Stimulated activated CD4-positive, alpha-beta T cell treated with anti-CD3 and anti-CD28 coated beads, Interleukin-1b, Interleukin-23, amount 100 ng/mL, for 48 hours (primary cell): Measurements from ENCODE around the gene PRKAG3.
A peak's percentile ranks its signal among the peaks of the same experiment; 100 is the strongest.
"Not testable (repeated sequence)": the region's sequence is repeated elsewhere in the genome, so short reads cannot be mapped to it uniquely, and the experiment has no call there.

Experiments used
- DNase-seq: peaks from one replicate; pipeline ENCODE4 v3.0.0-alpha.2; 2020

PRKAG3 gene

GRCh38 chr2:218861645-218862318 lies 30.2 kb upstream of the PRKAG3 start:
- DNase-seq: no peak

DNA sequence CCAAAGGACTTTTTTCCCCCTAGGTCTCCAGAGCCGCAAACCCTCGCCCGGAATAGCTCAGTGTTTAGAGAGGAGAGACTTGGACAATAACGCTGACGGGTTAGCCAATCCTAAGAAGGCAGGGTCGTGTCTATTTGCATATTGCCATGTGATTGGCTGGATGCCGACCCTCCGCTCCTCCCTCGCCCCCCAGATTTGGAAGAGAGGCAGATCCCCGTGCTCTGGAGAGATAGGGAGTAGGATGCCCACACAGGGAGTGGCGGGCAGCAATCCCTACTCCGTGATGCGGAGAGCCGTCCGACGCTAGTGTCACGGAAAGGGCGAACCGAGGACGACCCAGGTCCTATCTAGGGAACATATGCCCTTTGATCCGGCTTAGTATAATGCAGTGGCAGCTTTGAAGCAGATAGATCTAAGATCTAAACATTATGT lies 29.4 kb upstream of the PRKAG3 start:
- DNase-seq: no peak

DNA sequence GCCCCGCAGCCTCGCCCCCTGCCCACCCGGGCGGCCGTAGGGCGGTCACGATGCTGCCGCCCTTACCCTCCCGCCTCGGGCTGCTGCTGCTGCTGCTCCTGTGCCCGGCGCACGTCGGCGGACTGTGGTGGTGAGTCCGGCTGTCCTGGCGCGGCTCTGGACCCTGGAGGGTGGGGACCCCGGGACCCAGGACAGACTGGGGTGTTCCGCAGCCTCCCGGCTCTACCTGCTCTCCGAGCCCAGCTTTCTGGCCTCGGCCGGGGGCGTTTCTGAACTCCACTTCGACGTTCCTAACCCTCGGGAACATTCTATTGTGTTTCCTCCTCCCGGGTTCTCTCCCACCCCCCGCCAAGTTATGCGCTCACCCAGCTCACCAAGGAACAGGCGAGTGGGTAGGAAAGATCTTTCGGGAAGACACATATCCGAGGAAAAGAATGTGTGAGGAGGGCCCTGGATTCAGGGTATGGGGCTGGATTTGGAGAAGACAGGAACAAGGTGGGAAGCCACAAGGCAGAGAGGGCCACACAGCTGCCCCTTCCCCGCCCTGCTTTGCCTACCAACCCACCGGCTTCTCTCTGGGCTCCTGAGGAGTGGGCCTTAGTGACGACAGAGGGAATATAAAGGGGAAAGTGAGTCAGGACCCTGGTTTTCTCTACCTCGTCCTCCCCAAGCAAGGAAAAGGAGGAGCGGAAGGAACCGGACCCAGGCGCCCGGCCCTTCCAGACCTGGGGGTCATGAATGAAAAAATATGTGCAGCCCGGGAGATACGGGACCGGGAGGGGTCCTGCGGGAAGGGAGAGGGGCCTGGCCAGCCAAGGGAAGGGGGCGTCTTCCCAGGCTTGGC lies 28.6 kb upstream of the PRKAG3 start:
- no peak for DNase-seq

DNA sequence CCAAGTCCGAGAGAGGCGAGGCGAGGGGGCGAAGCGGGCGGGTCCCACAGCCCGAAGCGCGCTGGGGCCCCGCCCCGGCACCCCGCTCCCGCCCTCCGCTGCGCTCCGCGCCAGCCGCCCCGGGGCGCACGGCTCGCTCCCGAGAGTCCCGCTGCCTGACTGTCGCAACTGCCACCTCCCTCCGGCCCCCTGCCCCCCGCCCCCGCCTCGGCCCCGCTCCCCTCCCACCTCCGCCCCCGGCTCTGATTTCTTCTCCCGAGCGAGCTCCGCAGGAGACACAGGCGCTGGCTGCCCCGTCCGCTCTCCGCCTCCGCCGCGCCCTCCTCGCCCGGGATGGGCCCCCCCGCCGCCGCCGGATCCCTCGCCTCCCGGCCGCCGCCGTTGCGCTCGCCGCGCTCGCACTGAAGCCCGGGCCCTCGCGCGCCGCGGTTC lies 28.0 kb upstream of the PRKAG3 start, which contains the start of gene WNT6:
WNT6 (plus strand) TSS at position 250 of the 432 bp plus-strand sequence. CDS start 233 bp downstream, outside the sequence.
- no peak for DNase-seq

DNA sequence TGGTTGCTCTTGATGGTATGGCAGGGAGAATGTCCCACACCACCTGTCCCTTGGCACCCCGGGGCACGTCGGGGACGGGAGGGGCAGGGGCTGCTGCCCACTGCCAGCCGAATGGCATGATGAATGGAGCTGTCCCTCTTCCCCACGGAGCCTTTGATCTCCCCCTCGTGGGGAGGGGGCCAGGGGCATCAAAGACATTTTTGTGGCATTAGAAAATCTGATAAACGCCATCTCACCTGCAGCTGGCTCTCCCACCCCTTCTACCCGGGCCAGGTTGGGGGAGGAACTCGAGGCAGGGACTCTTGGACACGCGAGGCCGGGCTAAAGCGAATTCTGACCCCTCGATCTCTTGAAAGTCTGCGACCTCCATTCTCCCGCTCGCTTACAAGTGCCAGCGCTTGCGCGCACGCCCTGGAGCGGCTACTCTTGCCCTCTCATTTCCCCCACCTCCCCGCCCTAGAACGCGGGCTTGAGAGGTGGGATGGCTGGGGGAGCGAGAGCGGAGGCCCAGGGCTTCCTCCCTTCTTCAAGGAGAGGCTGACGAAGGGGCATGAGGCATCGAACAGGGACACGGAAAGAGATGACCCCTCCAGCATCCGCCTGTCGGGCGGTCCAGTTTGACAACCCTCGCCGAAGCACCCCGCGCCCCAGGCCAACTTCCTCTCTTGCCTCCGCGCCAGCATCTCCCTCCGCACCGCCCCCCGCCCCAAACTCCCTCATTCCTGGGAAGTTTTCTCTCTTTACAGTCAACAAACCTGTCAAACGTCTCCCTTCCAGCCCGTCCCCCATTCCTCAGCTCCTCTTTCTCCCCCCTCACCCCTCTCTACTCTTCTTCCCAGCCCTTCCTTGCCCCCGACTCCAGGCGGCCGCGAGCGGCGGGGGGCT lies 27.3 kb upstream of the PRKAG3 start:
- no peak for DNase-seq

DNA sequence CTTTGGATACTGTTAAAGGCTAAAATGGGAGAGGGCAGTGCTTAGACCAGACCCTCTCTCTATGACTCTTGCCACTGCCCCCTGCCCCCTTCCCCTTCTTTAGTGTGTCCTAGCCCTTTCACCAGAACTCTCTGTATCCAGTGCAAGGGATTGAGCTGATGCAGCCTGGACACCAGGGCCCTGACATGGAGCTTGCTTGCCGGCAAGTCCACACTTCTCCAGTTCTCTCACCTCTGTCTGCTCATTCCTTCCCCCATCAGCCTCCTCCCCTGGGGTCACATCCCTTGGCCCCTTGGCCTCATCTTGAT lies 26.5 kb upstream of the PRKAG3 start:
- DNase-seq: no peak

- no peak for DNase-seq
These were observed 26.0 kb upstream of the PRKAG3 start for GRCh38 chr2:218857371-218858137.

DNA sequence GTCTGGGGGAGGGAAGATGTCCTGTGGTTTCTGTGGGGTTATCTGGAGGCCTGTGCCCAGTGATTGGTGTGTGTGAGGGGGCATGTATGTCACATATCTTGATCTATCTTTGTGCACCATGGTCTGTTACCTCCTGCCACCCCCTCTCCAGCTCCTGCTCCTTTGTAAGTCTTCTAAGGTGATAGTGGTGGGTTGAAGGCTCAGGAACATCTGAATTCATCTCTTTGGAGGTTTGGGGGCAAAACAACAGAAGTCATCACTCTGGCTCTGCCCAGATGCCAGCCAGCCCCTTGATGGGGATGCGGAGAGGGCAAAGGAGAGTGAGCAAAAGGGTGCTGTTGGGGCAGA lies 25.3 kb upstream of the PRKAG3 start:
- no peak for DNase-seq

DNA sequence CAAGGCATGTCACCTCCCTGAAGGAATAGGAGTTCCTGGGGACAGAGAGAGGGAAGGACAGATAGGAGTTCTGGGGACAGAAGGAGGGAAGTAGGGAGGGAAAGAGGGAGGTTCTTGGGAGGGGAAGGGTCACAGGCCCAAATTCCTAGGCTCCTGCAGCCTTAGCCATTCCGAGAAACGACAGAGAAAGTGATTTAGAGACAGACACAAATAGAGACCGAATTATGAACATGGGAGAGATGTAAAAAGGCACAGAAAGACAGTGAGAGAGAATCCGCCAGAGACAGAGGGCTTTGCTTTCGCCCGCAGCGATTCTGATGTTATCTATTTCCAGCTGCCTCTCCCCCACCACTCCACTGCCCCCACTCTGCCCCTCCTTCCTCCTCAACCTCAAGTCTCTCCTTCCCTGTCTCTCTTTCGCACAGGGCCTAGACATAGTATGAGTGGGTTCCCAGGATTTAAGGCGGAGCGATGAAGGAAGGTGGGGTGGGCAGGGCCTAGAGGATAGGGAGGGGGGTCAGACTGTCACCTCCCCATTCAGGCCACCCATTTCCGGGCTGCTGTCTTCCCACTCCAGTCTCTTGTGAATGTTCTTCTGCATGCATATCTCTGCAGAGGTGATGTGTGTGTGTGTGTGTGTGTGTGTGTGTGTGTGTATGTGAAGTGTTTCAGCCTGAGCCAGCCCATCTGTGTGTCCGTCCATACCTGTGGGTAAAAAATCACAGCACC lies 24.7 kb upstream of the PRKAG3 start:
- no peak for DNase-seq

DNA sequence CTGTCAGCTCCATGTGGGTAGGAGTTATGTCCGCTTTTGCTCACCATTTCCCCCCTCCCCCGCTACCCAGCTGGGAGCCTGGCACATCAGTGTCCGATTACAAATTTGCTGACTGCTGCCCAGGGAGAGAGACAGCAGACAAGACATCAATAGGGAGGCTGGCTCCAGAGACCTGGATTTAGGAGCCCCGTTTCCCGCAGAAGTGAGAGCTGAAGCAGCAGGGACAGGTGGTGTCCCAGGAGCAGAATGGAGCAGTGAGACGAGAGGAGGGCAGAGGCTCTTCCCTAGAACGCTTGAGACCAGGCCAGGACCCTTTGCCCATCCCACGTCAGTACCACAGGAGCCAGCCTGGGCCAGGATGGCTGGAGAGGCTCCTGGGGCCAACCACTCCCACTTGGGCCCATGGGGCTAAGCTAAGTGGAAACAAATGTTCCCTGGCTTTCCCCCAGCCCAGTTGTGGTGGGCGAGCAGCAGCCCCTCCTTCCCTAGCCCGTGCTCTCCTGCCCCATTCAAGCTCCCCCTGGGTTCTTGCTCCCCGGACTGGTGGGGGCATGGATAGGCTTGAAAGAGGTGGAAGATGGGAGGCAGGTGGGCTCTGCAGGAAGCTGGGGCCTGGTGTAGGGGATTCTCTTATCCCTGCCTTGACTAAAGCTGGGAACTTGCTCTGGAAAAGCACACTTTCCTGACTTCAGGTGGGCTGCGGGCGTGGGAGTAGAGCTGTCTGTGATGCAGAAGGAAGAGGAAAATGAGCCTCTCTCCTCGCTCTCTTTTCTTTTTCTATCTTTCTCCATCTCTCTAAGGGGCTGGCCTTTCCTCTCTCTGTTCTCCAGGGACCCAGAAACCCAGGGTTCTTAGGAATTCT lies 23.9 kb upstream of the PRKAG3 start:
- no peak for DNase-seq

- DNase-seq: no peak
These were observed 23.3 kb upstream of the PRKAG3 start for GRCh38 chr2:218854860-218855259.

DNA sequence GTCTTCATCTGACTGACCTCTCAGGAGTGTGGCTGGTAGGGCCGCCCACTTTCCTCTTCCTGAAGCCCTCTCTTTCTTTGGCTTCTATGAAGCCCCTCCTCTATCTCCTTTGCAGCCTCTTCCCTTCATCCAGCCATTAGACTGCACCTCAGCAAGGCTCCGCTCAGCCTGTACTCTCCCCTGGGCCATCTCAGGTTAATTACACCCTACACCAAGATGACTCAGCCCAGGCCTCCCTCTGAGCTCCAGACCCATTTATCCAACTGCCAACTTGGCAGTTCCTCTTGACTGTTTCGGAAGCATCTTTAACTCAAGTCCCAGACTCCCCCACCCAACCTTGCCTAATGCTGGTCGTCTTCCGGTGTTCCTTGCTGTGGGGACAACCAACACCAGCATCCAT lies 22.2 kb upstream of the PRKAG3 start:
- DNase-seq: no peak

- peak; percentile 57 for DNase-seq
These were observed 21.5 kb upstream of the PRKAG3 start for GRCh38 chr2:218852911-218853667.

- DNase-seq: no peak
These were observed 19.7 kb upstream of the PRKAG3 start for GRCh38 chr2:218851286-218851685.

DNA sequence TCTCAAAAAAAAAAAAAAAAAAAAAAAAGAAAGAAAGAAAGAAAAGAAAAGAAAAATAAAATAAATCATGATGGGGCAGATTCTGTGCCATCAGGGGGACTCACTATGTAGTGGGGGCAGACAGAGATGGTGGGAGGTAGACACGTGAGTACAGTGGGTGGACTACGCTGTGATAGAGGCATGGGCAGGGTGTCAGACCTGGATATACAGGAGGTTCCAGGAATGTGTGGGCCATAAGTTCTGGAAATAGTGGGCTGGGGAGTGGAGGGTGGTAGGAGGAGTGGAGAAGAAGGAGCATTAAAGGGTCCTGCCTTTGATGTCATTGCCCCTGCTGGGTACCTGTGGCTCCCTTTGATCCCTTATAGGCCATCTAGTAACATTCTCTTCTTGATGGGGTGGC lies 19.2 kb upstream of the PRKAG3 start:
- DNase-seq: no peak

DNA sequence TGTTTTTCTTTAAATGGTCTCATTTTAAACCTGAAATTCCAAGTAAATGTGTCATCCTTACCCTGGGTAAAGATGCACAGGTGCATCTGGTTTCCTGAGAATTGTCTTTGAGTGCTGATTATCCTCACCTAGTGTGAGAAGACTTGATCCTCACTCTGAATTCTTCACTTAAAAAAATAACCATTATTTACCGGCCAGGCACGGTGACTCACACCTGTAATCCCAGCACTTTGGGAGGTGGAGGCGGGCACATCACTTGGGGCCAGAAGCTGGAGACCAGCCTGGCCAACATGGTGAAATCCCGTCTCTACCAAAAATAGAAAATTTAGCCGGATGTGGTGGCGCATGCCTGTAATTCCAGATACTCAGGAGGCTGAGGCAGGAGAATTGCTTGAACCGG lies 18.1 kb upstream of the PRKAG3 start:
- DNase-seq: no peak

DNA sequence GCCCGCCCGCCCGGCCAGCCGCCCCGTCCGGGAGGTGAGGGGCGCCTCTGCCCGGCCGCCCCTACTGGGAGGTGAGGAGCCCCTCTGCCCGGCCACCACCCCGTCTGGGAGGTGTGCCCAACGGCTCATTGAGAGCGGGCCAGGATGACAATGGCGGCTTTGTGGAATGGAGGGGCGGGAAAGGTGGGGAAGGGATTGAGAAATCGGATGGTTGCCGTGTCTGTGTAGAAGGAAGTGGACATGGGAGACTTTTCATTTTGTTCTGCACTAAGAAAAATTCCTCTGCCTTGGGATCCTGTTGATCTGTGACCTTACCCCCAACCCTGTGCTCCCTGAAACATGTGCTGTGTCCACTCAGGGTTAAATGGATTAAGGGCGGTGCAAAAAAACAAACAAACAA lies 15.4 kb upstream of the PRKAG3 start:
- not testable (repeated sequence) for DNase-seq

- not testable (repeated sequence) for DNase-seq
These were observed 12.7 kb upstream of the PRKAG3 start for GRCh38 chr2:218844334-218844733.

DNA sequence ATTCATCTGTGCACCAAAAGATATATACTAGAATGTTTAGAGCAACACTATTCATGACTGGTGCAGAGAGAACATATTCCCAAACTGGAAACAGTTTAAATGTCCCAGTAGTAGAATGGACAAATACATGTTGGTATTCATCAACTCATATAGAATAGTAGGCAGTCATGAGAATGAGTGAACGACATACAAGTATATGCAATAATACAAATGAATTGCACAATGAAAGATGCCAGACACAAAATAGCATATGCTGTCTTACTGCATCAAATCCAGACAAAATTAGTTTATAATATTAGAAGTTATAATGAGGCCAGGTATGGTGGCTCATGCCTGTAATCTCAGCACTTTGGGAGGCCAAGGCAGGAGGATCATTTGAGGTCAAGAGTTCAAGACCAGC lies 8.3 kb upstream of the PRKAG3 start:
- no peak for DNase-seq

- DNase-seq: no peak
These were observed 7.8 kb upstream of the PRKAG3 start for GRCh38 chr2:218839430-218839829.
